Measurements from ENCODE around the gene PCDH9. TPM values are rescaled to one million over a fixed set of nuclear protein-coding genes. Genes with fewer than 3 reads are reported as not detected.
"Not testable (repeated sequence)": the region's sequence is repeated elsewhere in the genome, so short reads cannot be mapped to it uniquely, and the experiment has no call there.

PCDH9 gene
- total RNA-seq, 1 experiment from 2014 or later = 0.12 TPM

DNA sequence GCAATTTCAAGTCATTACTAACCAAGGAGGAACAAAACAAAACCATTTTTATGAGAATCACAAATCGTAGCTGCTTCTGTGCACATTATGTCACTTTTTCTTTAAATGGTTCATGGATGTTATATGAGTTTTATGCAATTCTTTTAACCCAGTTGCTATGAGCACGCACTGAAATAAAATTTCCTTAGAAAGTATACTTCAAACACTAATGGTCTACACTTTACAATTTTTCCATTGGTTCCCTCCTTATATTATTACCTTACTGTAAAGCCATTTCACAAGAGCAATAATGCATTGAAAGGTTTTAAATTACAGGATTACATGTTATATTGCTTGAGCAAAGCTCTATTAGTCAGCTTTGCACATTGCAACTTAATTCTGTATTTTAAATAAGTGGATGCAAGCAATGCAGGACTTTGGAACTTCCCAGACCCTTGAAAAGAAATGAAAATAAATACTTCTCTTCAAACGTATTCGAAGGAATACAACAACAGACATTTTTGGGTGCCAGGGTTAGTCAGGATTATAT, 318.7 kb downstream of the PCDH9 start:
- no peak for DNase-seq (ENCODE audit: low read depth)

DNA sequence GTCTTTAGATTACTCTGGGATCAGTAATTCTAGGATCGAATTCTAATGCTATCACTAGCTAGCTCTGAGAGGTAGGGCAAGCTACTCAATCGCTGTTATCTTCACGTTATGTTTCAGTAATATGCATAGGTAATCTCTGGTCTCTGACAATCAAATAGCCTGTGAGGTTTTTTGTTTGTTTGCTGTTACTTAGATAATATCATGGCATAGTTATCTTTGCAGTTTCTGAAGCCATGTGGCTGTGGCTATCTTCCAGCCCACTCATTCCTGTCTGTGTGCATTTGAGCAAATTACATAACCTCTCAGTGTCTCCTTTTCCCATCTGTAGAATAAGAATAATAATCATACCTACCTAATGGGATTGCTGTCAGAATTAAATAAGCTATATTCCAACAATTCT, 330.2 kb downstream of the PCDH9 start:
- no peak for DNase-seq (ENCODE audit: low read depth)

DNA sequence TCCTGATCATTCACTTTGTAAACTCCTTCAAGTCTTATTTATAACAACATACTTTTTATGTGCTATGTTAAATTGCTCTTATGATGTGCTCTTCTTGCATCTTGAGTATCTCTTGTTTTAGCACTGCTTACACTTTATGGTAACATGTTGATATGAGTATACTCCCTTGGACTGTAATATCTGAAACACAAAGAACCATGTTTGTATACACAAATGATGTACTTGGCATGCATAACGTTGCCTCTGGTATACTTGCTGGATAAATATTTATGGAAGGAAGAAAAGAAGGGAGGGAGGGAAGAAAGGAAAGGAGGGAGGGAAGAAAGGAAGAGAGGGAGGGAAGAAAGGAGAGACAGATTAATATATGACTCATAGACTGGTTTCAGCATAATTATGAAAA, 333.2 kb downstream of the PCDH9 start:
- DNase-seq (ENCODE audit: low read depth) = no peak

DNA sequence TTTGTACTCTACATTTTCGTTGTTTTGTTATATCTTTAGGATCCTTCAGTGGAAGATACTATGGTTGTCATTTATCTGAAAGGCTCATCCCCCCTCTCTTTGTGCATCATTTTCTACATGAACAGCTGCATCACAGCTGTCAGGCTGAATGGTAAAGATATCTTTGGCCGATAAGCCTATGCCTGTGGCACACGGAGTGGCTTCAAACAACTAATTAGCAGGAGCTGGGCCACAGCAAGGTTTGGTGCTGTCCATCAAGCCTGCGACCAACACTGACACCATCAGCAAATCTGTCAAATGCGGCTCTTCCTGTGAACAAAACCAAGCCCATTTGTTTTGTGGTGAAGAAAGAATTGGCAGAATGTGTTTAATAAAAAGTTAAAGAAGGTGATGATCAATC, 334.4 kb downstream of the PCDH9 start:
- DNase-seq (ENCODE audit: low read depth) = no peak

DNA sequence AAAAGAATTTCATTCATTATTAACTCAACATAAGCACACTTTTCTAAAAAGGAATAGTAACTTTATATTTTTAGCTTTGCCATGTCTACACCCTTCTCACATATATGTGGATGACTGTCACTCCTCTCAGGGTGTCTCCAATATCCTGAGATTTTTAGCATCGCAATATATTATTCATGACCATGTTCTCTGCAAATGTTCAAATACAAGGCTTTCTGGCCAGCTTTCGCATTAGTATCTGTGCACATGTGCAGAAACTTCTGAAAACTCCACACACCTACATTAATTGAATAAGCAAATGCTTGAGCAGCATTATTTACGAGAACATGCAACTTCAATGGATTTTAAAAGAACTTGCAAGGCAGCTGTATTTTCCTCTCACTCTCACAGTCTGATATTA, 334.8 kb downstream of the PCDH9 start:
- no peak for DNase-seq (ENCODE audit: low read depth)

DNA sequence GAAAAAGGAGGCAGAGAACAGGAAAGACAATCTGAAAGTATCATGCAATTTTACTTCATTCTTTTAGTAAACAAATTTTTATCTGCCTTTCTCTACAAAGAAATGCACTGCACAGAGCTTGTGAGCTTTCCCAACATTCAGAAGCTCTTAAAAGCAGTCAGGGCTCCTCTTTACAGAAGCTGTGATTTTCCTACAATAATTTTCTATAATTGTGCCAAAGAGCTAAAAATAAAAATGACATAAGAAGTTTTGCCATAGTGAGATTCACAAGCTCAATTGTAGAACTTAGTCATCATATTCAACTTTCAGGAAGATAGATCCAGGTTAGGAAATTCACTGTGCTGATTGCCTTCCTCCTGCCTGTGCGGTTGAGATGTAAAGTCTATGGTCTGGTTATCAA, 341.4 kb downstream of the PCDH9 start:
- no peak for DNase-seq (ENCODE audit: low read depth)

DNA sequence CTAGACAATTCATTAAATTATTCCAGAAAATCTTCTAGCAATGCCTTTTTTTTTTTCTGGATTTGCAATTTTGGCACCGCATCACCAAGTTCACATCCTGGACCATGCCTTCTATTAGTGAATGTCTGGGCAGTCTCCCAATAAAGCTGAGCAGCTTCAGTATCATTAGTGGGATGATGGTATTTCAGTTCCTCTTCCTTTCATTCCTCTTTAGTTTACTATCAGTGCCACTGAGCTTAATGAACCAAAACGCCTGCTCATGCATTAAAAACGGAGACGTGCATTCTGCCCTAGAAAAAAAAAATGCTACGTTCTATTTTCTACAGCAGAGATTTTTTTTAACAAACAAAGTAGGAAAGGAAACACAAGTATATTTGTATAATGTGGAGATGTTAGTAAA, 343.0 kb downstream of the PCDH9 start:
- no peak for DNase-seq (ENCODE audit: low read depth)

DNA sequence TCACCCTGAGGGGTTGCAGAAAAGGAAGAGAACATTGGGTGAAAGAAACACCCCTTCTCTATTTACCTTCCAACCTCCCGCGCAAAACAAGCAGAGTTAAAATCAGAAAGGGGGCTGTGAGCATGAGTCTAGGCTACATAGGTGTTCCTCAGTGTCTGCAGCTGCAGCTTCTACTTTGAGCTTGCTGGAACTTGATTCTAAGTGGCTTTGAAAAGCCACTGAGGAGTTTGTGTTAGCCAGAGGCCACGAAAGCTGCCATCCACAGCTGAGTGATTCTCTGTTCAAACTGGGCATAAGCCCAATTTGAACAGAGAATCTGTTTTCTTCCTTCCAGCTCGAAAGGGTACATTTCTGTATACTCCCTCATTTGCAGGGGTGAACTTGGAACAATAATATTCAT, 343.9 kb downstream of the PCDH9 start:
- DNase-seq (ENCODE audit: low read depth) = no peak

DNA sequence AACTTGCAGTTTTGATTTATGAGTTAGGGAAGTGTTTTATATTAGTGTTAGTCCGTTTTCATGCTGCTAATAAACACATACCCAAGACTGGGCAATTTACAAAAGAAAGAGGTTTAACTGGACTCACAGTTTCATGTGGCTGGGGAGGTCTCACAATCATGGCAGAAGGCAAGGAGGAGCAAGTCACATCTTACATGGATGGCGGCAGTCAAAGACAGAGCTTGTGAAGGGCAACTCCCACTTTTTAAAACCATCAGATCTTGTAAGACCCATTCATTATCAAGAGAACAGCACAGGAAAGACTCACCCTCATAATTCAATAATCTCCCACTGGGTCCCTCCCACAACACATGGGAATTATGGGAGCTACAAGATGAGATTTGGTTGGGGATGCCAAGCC, 349.0 kb downstream of the PCDH9 start:
- DNase-seq (ENCODE audit: low read depth) = not testable (repeated sequence)

DNA sequence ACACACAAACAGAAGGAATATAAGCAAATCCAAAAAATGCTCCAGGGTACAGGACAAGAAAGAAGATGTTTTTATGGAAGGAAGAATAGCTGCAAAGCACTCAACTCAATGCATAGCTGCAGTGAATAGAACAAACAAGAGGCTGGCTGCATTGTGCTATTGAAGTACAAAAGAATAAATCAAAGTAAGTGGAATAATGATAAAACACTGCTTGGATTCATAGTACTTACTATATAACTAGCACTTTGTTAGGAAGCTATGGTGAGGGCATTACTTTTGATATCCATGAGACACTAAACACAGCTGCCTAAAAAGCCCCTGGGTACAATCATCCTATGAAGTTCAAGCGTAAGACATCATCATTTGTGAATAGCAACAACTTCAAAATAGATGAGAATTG, 350.1 kb downstream of the PCDH9 start:
- DNase-seq (ENCODE audit: low read depth) = no peak

DNA sequence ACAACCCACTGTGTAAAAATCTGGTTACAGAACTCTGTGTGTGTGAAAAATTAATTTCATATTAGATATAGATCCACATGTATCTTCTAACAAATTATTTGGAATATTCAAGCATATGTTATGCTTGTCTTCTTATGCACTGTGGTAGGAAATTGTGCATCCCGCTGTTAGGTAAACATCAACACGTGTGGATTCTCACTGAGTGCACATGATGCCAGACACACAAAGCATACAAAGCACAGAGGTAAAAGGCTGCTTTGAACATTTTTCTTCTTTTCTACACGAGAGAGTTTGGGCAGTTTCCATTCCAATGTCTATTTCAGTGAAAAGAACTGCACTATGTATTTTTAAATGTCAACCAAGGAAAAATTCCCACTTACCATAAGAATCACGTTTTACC, 354.9 kb downstream of the PCDH9 start:
- DNase-seq (ENCODE audit: low read depth) = no peak

DNA sequence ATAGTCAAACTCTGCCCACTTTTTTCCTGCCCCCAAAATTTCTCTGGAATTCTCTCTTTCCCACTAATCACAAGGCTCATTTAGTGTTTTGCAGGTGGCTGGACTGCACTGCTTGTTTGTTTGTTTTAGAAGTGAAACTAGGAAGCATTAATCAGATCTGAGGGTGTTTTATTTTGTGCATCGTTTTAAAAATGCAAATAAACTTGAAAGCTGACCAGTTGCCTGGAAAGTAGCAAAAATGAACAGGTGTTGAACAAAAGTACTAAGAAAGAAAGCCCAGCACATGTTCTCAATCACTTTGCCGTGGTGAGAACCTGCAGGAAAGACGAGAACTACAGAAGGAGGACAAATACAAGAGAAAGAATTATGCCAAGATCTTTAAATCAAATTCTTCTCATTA, 365.5 kb downstream of the PCDH9 start:
- no peak for DNase-seq (ENCODE audit: low read depth)

DNA sequence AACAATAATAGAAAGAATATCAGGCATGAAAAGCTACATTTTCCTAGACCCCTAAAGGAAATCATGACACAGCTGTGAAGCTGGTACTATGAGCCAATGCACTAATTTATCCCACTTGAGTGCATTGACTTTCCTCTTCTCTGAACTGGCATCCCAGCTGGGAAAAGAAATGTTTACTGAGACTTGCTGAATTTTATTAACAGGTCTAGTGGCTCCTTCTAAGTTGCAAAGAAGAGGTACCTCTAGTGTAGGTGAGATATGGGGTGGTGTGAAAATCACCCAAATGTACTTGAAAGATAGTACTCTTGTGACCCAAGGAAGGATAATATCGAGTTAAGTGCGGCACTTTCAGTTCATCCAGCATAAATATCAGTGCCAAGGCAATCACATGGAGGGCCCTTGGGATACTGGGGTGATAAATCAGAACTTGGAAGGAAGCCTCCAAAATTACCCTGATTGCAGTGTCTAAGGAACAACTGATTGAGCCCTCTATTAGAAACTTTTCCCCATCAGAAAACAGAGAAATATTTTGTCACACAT, 369.2 kb downstream of the PCDH9 start:
- DNase-seq (ENCODE audit: low read depth) = no peak

DNA sequence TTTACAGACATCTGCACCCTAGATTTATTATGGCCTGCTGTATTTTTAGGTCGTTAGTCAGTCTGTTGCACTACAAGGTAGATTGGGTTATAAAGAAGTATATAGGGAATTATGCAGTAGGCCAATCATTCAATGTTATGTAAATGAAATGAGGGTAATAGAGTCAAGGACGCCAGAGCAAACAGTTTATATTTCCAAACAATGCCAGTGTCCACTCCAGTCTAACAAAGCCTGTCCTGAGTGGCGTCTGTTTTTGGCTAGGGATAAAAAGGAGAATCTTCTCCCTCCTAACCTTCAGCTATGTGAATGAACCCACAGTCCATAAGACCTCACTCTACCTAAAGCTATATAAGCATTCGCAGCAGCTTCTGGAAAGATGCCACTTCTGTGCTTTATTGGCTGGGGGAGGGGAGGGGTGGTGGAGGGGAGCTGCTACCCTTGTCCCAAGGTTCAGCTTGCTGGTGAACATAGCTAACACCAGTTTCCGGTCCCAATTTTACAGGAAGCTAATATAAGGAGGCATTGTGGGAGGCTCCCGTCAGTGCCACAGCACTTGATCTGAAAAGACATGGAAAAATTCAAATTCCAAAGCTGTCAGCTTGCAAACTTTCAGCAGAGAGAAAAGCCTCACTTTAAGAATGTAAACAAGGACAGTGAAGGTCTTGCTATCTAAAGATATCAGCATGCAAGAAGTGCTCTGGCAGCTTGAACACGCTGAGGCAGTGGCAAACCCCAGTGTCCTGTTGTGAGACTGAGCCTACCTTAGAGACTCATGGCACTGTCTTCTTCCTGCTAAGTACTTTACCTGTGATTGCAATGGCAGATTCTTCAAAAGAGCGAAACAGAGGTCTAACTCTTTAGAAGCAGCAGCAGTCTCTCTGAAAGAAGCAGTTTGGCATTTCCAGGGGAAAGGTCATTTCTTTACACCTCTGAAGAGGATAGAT, 369.9 kb downstream of the PCDH9 start:
- no peak for DNase-seq (ENCODE audit: low read depth)

DNA sequence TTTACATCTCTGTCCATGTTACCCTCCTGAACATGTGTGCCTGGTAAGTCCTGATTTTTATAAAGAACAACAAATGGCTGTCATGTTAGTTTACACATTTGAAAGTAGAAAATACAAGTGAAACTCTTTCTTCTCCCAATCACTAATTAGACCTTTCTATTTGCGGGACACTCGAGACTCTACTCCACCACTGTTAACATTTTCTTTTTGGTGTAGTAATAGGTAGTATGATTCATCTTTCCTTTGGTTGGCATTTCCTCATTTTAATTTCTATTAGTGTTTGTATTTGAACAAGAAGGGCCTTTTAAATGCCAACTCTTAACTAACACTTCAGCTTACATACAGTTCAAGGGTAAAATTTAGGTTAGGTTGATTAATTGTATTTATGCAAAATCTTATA, 371.1 kb downstream of the PCDH9 start:
- no peak for DNase-seq (ENCODE audit: low read depth)

DNA sequence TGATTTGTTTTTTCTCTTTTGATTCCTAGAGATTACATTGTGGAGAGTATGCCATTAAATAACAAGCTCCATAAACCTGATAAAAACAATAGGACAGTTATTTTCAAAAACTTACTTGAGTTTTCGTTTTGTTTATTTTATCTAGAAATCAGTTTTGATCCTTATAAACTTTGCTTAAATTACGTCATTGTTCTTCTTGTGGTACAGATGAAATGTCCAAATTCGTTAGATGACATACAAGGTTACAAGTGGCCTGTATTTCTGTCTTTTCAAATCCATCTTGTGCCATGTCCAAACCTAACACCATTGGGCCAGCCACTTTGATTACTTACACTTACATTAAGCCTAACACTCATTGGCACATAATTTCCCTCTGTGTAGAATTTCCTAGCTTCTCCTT, 372.0 kb downstream of the PCDH9 start:
- DNase-seq (ENCODE audit: low read depth) = no peak

DNA sequence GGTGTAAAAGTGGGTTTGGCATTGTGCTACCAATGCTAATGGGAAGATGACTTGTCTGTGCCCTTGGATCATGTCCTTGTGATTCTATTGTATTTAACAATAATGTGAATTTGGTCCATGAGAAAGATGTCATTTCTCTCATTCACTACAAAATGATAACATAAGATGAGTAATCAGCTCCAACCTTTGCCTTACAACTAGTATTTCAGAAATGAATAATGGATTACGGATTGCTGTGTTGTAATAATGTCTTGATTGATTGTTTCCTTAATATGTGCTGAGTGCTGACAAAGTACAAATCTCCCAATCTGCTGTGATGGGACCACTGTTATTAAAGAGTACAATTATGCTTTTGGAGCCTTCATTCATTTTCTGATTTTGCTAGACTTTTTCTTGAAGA, 375.0 kb downstream of the PCDH9 start:
- no peak for DNase-seq (ENCODE audit: low read depth)

DNA sequence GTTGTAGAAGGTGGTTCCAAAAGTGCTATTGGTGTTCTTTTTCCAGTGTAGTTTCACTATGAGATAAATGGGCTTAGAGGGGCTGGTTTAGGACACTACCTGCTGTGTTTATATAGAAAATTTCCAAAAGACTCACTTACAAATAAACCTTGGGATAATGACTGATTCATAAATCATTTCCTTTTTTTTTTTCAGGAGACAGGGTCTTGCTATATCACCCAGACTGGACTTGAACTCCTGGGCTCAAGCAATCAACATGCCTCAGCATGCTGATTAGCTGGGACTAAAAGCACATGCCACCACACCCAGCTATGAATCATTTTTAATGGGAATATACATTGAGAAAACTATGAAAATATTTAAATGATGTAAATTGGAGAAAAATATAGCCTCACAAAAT, 376.6 kb downstream of the PCDH9 start:
- DNase-seq (ENCODE audit: low read depth) = no peak

DNA sequence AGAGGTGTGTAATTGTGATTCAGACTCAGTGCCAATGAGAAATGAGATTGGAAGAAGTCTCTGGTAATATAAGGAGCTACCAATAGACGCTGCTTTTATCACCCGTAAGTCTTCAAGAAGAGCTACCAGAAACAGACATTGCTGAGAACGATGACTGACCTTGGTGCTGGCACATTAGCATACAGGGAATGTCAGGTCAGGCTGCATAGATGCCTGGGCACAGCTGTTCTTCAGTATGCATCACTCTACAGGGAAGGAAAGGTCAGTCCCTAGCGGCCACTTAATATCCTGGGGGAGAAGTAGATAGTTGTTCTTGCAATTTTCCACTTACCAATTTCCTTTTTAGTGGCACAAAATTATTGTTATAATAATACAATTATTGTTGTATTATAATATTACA, 380.4 kb downstream of the PCDH9 start:
- DNase-seq (ENCODE audit: low read depth) = no peak

DNA sequence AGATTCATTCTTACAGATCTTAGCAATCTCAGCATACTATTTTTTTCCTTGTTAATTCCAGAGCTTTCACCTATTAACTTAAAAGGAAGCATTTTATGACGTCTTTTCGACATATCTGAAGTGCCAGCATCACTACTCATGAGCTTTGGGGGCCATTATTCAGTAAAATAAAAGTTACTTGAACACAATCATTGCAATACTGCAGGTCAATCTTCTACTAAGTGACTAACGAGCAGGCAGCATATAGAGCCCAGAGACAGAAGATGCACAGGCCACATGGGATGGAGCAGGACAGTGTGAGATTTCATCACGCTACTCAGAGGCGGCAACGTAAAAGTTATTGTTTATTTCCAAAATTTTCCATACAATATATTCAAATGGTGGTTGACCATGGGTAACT, 382.6 kb downstream of the PCDH9 start:
- DNase-seq (ENCODE audit: low read depth) = no peak

DNA sequence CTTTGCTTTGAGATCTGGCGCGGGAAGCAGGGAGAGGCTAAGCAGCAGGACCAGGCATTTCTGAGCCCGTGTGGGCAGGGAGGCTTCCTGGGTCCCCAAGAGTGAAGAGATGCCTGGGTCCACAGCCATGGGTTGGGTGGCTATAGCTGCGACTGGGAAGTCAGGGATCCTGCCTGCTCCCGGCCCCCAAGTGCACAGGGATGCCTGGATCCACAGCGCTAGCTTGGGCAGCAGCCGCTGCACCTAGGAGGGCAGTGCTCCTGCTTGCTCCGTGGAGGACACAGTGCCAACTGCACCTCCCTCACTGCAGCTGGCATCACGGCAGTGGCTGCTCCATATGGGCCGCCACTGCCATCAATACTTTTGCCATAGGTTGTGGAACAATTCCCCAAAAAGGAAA, 384.7 kb downstream of the PCDH9 start:
- no peak for DNase-seq (ENCODE audit: low read depth)

DNA sequence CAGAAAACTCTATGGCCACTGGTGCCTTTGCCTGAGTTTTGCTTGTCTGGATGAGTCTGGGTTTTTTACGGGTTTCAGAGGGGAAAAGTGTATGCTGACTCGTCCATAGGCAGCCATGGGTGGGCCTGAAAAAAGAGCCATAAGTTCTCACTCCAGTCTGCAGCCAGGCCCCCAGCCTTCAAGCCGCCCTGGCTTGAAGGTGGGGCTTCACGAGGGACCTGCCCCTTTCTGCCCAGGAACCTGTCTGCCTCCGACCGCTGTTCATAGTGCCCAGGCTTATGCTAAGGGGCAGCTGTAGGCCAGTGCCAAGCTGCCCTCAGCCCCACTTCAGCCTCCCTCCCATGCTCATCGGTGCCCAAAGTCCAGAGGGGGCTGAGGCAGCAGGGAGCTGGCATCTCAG, 385.2 kb downstream of the PCDH9 start:
- DNase-seq (ENCODE audit: low read depth) = no peak

DNA sequence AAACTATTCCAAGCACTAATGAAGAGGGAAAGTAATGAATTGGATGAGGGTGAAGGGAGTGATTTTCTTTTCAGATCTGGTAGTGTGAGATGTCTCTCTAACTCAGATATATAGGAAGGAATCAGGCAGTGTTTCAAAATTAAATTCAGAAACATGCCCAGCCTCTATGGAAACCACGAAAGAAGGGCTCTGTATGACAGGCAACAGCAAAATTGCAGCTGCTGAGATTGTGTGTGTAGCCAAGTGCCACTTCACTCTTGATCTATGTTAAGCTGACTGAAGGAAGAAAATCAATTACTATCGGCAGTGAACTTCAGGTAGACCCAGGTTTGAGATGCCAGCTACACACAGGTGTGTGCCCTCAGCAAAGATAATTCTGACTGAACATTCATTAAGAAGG, 387.4 kb downstream of the PCDH9 start:
- DNase-seq (ENCODE audit: low read depth) = no peak
